Measurements from ENCODE around the gene RUBCNL.
A peak's percentile ranks its signal among the peaks of the same experiment; 100 is the strongest.

Gene RUBCNL

GRCh38 chr13:46389457-46390451 is 2.7 kb upstream of the RUBCNL start:
- Histone ChIP-seq H3K4me1 (ENCODE audit: control insufficient read depth in 1 of 2, insufficient read depth in 2 of 2, low read length in 2 of 2) (peaks cover 12 to 21% of the 10 kb centered on the region in 2 donors), H3K36me3 (ENCODE audit: control insufficient read depth in 1 of 2, insufficient read depth in 2 of 2, low read length in 2 of 2) (no peaks in the 10 kb centered on the region), H3K27ac (ENCODE audit: low read depth, low read length) (no peak overlapping the region), H3K9me3 (ENCODE audit: control insufficient read depth in 1 of 2, low read length in 2 of 2) (no peaks in the 10 kb centered on the region), H3K9ac (ENCODE audit: low read depth in 1 of 2, low read length in 2 of 2) (peak overlapping the region in 1 of 2 donors; percentile 20), H3K27me3 (ENCODE audit: control insufficient read depth in 1 of 2, insufficient read depth in 2 of 2, low read length in 2 of 2) (peaks cover 10 to 15% of the 10 kb centered on the region in 2 donors), H3K4me3 (ENCODE audit: low read depth in 1 of 2, low read length in 2 of 2) (peak overlapping the region in 1 of 2 donors; percentile 5)

- Histone ChIP-seq H3K9ac (ENCODE audit: low read depth in 1 of 2, low read length in 2 of 2) (no peak overlapping the region), H3K9me3 (ENCODE audit: control insufficient read depth in 1 of 2, low read length in 2 of 2) (no peaks in the 10 kb centered on the region), H3K27me3 (ENCODE audit: control insufficient read depth in 1 of 2, insufficient read depth in 2 of 2, low read length in 2 of 2) (peaks cover 10 to 15% of the 10 kb centered on the region in 2 donors), H3K36me3 (ENCODE audit: control insufficient read depth in 1 of 2, insufficient read depth in 2 of 2, low read length in 2 of 2) (no peaks in the 10 kb centered on the region), H3K27ac (ENCODE audit: low read depth, low read length) (no peak overlapping the region), H3K4me3 (ENCODE audit: low read depth in 1 of 2, low read length in 2 of 2) (no peak overlapping the region), H3K4me1 (ENCODE audit: control insufficient read depth in 1 of 2, insufficient read depth in 2 of 2, low read length in 2 of 2) (peaks cover 15 to 21% of the 10 kb centered on the region in 2 donors)
These were observed 1.8 kb upstream of the RUBCNL start for GRCh38 chr13:46388846-46389245.

GRCh38 chr13:46388308-46388707 is 1.3 kb upstream of the RUBCNL start:
- Histone ChIP-seq H3K27ac (ENCODE audit: low read depth, low read length) (no peak overlapping the region), H3K9me3 (ENCODE audit: control insufficient read depth in 1 of 2, low read length in 2 of 2) (no peaks in the 10 kb centered on the region), H3K4me3 (ENCODE audit: low read depth in 1 of 2, low read length in 2 of 2) (no peak overlapping the region), H3K4me1 (ENCODE audit: control insufficient read depth in 1 of 2, insufficient read depth in 2 of 2, low read length in 2 of 2) (peaks cover 21 to 26% of the 10 kb centered on the region in 2 donors), H3K27me3 (ENCODE audit: control insufficient read depth in 1 of 2, insufficient read depth in 2 of 2, low read length in 2 of 2) (peaks cover 10 to 15% of the 10 kb centered on the region in 2 donors), H3K36me3 (ENCODE audit: control insufficient read depth in 1 of 2, insufficient read depth in 2 of 2, low read length in 2 of 2) (no peaks in the 10 kb centered on the region), H3K9ac (ENCODE audit: low read depth in 1 of 2, low read length in 2 of 2) (no peak overlapping the region)

GRCh38 chr13:46386392-46387063 is 524 bp downstream of the RUBCNL start:
- Histone ChIP-seq H3K4me1 (ENCODE audit: control insufficient read depth in 1 of 2, insufficient read depth in 2 of 2, low read length in 2 of 2) (peaks cover 21 to 27% of the 10 kb centered on the region in 2 donors), H3K27me3 (ENCODE audit: control insufficient read depth in 1 of 2, insufficient read depth in 2 of 2, low read length in 2 of 2) (peaks cover 10 to 15% of the 10 kb centered on the region in 2 donors), H3K36me3 (ENCODE audit: control insufficient read depth in 1 of 2, insufficient read depth in 2 of 2, low read length in 2 of 2) (no peaks in the 10 kb centered on the region), H3K9me3 (ENCODE audit: control insufficient read depth in 1 of 2, low read length in 2 of 2) (no peaks in the 10 kb centered on the region), H3K4me3 (ENCODE audit: low read depth in 1 of 2, low read length in 2 of 2) (peak overlapping the region; percentile 51 to 81), H3K27ac (ENCODE audit: low read depth, low read length) (no peak overlapping the region), H3K9ac (ENCODE audit: low read depth in 1 of 2, low read length in 2 of 2) (peak overlapping the region in 1 of 2 donors; percentile 7)

GRCh38 chr13:46385946-46386345 is 1.1 kb downstream of the RUBCNL start:
- Histone ChIP-seq H3K27ac (ENCODE audit: low read depth, low read length) (no peak overlapping the region), H3K27me3 (ENCODE audit: control insufficient read depth in 1 of 2, insufficient read depth in 2 of 2, low read length in 2 of 2) (peaks cover 10 to 15% of the 10 kb centered on the region in 2 donors), H3K36me3 (ENCODE audit: control insufficient read depth in 1 of 2, insufficient read depth in 2 of 2, low read length in 2 of 2) (no peaks in the 10 kb centered on the region), H3K9me3 (ENCODE audit: control insufficient read depth in 1 of 2, low read length in 2 of 2) (no peaks in the 10 kb centered on the region), H3K4me3 (ENCODE audit: low read depth in 1 of 2, low read length in 2 of 2) (peak overlapping the region in 1 of 2 donors; percentile 30), H3K9ac (ENCODE audit: low read depth in 1 of 2, low read length in 2 of 2) (peak overlapping the region in 1 of 2 donors; percentile 7), H3K4me1 (ENCODE audit: control insufficient read depth in 1 of 2, insufficient read depth in 2 of 2, low read length in 2 of 2) (peaks cover 21 to 27% of the 10 kb centered on the region in 2 donors)

GRCh38 chr13:46383383-46383782 is 3.7 kb downstream of the RUBCNL start:
- H3K9ac ChIP-seq (ENCODE audit: low read depth in 1 of 2, low read length in 2 of 2): no peak overlapping the region
- no peak overlapping the region for H3K27ac ChIP-seq (ENCODE audit: low read depth, low read length)
- no peaks in the 10 kb centered on the region for H3K9me3 ChIP-seq (ENCODE audit: control insufficient read depth in 1 of 2, low read length in 2 of 2)
- no peaks in the 10 kb centered on the region for H3K36me3 ChIP-seq (ENCODE audit: control insufficient read depth in 1 of 2, insufficient read depth in 2 of 2, low read length in 2 of 2)
- peaks cover 9 to 10% of the 10 kb centered on the region in 2 donors for H3K27me3 ChIP-seq (ENCODE audit: control insufficient read depth in 1 of 2, insufficient read depth in 2 of 2, low read length in 2 of 2)
- H3K4me3 ChIP-seq (ENCODE audit: low read depth in 1 of 2, low read length in 2 of 2): no peak overlapping the region
- H3K4me1 ChIP-seq (ENCODE audit: control insufficient read depth in 1 of 2, insufficient read depth in 2 of 2, low read length in 2 of 2): peaks cover 10 to 17% of the 10 kb centered on the region in 2 donors

GRCh38 chr13:46382224-46382623 is 4.8 kb downstream of the RUBCNL start:
- no peaks in the 10 kb centered on the region for H3K36me3 ChIP-seq (ENCODE audit: control insufficient read depth in 1 of 2, insufficient read depth in 2 of 2, low read length in 2 of 2)
- H3K27me3 ChIP-seq (ENCODE audit: control insufficient read depth in 1 of 2, insufficient read depth in 2 of 2, low read length in 2 of 2): peaks cover 7 to 8% of the 10 kb centered on the region in 2 donors
- H3K9me3 ChIP-seq (ENCODE audit: control insufficient read depth in 1 of 2, low read length in 2 of 2): no peaks in the 10 kb centered on the region
- H3K9ac ChIP-seq (ENCODE audit: low read depth in 1 of 2, low read length in 2 of 2): no peak overlapping the region
- no peak overlapping the region for H3K4me3 ChIP-seq (ENCODE audit: low read depth in 1 of 2, low read length in 2 of 2)
- H3K4me1 ChIP-seq (ENCODE audit: control insufficient read depth in 1 of 2, insufficient read depth in 2 of 2, low read length in 2 of 2): peaks cover 6 to 13% of the 10 kb centered on the region in 2 donors
- H3K27ac ChIP-seq (ENCODE audit: low read depth, low read length): no peak overlapping the region

GRCh38 chr13:46380242-46380641 is 6.8 kb downstream of the RUBCNL start:
- Histone ChIP-seq H3K36me3 (ENCODE audit: control insufficient read depth in 1 of 2, insufficient read depth in 2 of 2, low read length in 2 of 2) (no peaks in the 10 kb centered on the region), H3K4me1 (ENCODE audit: control insufficient read depth in 1 of 2, insufficient read depth in 2 of 2, low read length in 2 of 2) (peaks cover 6 to 9% of the 10 kb centered on the region in 2 donors), H3K9ac (ENCODE audit: low read depth in 1 of 2, low read length in 2 of 2) (no peak overlapping the region), H3K9me3 (ENCODE audit: control insufficient read depth in 1 of 2, low read length in 2 of 2) (no peaks in the 10 kb centered on the region), H3K27me3 (ENCODE audit: control insufficient read depth in 1 of 2, insufficient read depth in 2 of 2, low read length in 2 of 2) (no peaks in the 10 kb centered on the region), H3K4me3 (ENCODE audit: low read depth in 1 of 2, low read length in 2 of 2) (no peak overlapping the region), H3K27ac (ENCODE audit: low read depth, low read length) (no peak overlapping the region)

- H3K9ac ChIP-seq (ENCODE audit: low read depth in 1 of 2, low read length in 2 of 2): no peak overlapping the region
- peaks cover 9% of the 10 kb centered on the region in 2 donors for H3K4me1 ChIP-seq (ENCODE audit: control insufficient read depth in 1 of 2, insufficient read depth in 2 of 2, low read length in 2 of 2)
- no peaks in the 10 kb centered on the region for H3K27me3 ChIP-seq (ENCODE audit: control insufficient read depth in 1 of 2, insufficient read depth in 2 of 2, low read length in 2 of 2)
- H3K36me3 ChIP-seq (ENCODE audit: control insufficient read depth in 1 of 2, insufficient read depth in 2 of 2, low read length in 2 of 2): no peaks in the 10 kb centered on the region
- no peak overlapping the region for H3K4me3 ChIP-seq (ENCODE audit: low read depth in 1 of 2, low read length in 2 of 2)
- no peak overlapping the region for H3K27ac ChIP-seq (ENCODE audit: low read depth, low read length)
- H3K9me3 ChIP-seq (ENCODE audit: control insufficient read depth in 1 of 2, low read length in 2 of 2): no peaks in the 10 kb centered on the region
These were observed 7.4 kb downstream of the RUBCNL start for GRCh38 chr13:46379611-46380010.

- no peaks in the 10 kb centered on the region for H3K36me3 ChIP-seq (ENCODE audit: control insufficient read depth in 1 of 2, insufficient read depth in 2 of 2, low read length in 2 of 2)
- no peak overlapping the region for H3K4me3 ChIP-seq (ENCODE audit: low read depth in 1 of 2, low read length in 2 of 2)
- peaks cover 5 to 15% of the 10 kb centered on the region in 2 donors for H3K4me1 ChIP-seq (ENCODE audit: control insufficient read depth in 1 of 2, insufficient read depth in 2 of 2, low read length in 2 of 2)
- H3K9ac ChIP-seq (ENCODE audit: low read depth in 1 of 2, low read length in 2 of 2): no peak overlapping the region
- H3K9me3 ChIP-seq (ENCODE audit: control insufficient read depth in 1 of 2, low read length in 2 of 2): no peaks in the 10 kb centered on the region
- H3K27ac ChIP-seq (ENCODE audit: low read depth, low read length): no peak overlapping the region
- no peaks in the 10 kb centered on the region for H3K27me3 ChIP-seq (ENCODE audit: control insufficient read depth in 1 of 2, insufficient read depth in 2 of 2, low read length in 2 of 2)
These were observed 8.6 kb downstream of the RUBCNL start for GRCh38 chr13:46378411-46378810.
